NB4 (cell line): ENCODE results near the gene TFPT.

Experiments
- CTCF ChIP-seq: IDR thresholded peaks from one replicate; pipeline ENCODE4 v1.5.1; 2012; ENCODE audit warnings: low read depth, low read length
- MYC ChIP-seq: IDR thresholded peaks from 2 replicates; pipeline ENCODE4 v1.6.1; 2011; ENCODE audit warnings: low read depth, low read length
- POLR2A ChIP-seq: IDR thresholded peaks from 2 replicates; pipeline ENCODE4 v1.6.1; 2011; ENCODE audit warnings: mild to moderate bottlenecking; ENCODE audit not compliant: insufficient read length; ENCODE audit errors: extremely low read depth
- TF ChIP-seq, protein P1 (sequence below): IDR thresholded peaks from 2 replicates; pipeline ENCODE4 v1.6.1; 2011; ENCODE audit warnings: low read depth, low read length

DNA sequence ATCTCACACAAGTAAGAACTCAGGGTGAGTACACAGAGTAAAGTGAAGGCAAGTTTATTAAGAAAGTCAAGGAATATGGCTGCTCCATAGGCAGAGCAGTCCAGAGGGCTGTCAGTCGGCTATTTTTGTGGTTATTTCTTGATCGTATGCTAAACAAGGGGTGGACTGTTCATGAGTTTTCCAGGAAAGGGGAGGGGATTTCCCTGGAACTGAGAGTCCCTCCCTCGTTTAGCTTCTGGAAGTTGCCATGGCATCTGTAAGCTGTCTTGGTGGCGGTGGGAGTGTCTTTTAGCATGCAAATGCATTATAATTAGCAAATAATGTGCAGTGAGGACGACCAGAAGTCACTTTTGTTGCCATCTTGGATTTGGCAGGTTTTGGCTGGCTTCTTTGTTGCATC is 46.0 kb downstream of the TFPT start:
- TF ChIP-seq POLR2A (no peak), CTCF (no peak), MYC (no peak)
- TF ChIP-seq, protein P1, sequence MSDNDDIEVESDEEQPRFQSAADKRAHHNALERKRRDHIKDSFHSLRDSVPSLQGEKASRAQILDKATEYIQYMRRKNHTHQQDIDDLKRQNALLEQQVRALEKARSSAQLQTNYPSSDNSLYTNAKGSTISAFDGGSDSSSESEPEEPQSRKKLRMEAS, result no peak
